Osteoblast (primary cell): Measurements from ENCODE around the gene TMEM14B. TPM values are rescaled to one million over a fixed set of nuclear protein-coding genes. Genes with fewer than 3 reads are reported as not detected.

Experiments used
- DNase-seq: peaks from one replicate; pipeline ENCODE4 v3.0.0; 2011; ENCODE audit warnings: low spot score, mixed read lengths; ENCODE audit not compliant: insufficient read length; ENCODE audit errors: missing footprints
- H2AFZ ChIP-seq: 2 replicates; pipeline ENCODE4 v1.6.0; 2011; ENCODE audit warnings: mild to moderate bottlenecking, low read length
- H3K27ac ChIP-seq: 2 replicates; pipeline ENCODE4 v1.5.1; 2011; ENCODE audit warnings: mild to moderate bottlenecking, low read depth, low read length, moderate library complexity
- H3K27me3 ChIP-seq: 2 replicates; pipeline ENCODE4 v1.6.0; 2012; ENCODE audit warnings: mild to moderate bottlenecking, control low read depth, inconsistent platforms, low read length, moderate library complexity; ENCODE audit not compliant: insufficient read depth
- H3K36me3 ChIP-seq: 2 replicates; pipeline ENCODE4 v1.5.1; 2011; ENCODE audit warnings: mild to moderate bottlenecking, low read length, control low read depth, moderate library complexity; ENCODE audit not compliant: insufficient read depth
- H3K4me1 ChIP-seq: 2 replicates; pipeline ENCODE4 v1.5.1; 2011; ENCODE audit warnings: mild to moderate bottlenecking, low read length, control low read depth, moderate library complexity; ENCODE audit not compliant: insufficient read depth
- H3K4me2 ChIP-seq: 2 replicates; pipeline ENCODE4 v1.6.0; 2011; ENCODE audit warnings: mild to moderate bottlenecking, low read length; ENCODE audit not compliant: insufficient read depth
- H3K4me3 ChIP-seq: fragments of 200-600 bp; sonication (generic); 3 replicates; pipeline ENCODE4 v1.5.1; 2012; ENCODE audit warnings: mild to moderate bottlenecking, low read length, inconsistent platforms; ENCODE audit not compliant: insufficient read depth
- H3K79me2 ChIP-seq: 2 replicates; pipeline ENCODE4 v1.6.0; 2012; ENCODE audit warnings: mild to moderate bottlenecking, low read length, control low read depth, inconsistent platforms; ENCODE audit not compliant: insufficient read depth
- H3K9me3 ChIP-seq: 2 replicates; pipeline ENCODE4 v1.5.1; 2011; ENCODE audit warnings: low read depth, low read length, control low read depth
- H4K20me1 ChIP-seq: 2 replicates; pipeline ENCODE4 v1.6.0; 2012; ENCODE audit warnings: mild to moderate bottlenecking, low read length, control low read depth; ENCODE audit not compliant: insufficient read depth
- CTCF ChIP-seq: IDR thresholded peaks from 2 replicates; pipeline ENCODE4 v1.5.1; 2011; ENCODE audit warnings: mild to moderate bottlenecking, low read depth, low read length, moderate library complexity; ENCODE audit errors: extremely low read depth
- total RNA-seq: library from RNA; depleted of rRNA; stranded (reverse); fragments of >200 nt; gene quantifications from 2 replicates; pipeline ENCODE4 v1.2.3, GENCODE V29; 2012

The TMEM14B gene
- total RNA-seq, 1 donor, result 64.1 TPM

- Histone ChIP-seq H3K36me3 (peaks cover 17% of the 10 kb centered on the region), H3K27ac (peak within 1 kb of the TSS; percentile 86), H3K4me3 (peak within 1 kb of the TSS; percentile 92), H3K4me1 (peaks cover 15% of the 10 kb centered on the region), H2AFZ (peak within 1 kb of the TSS; percentile 98), H4K20me1 (no peaks in the 10 kb centered on the region), H3K79me2 (peaks cover 39% of the 10 kb centered on the region), H3K9me3 (no peaks in the 10 kb centered on the region), H3K27me3 (no peaks in the 10 kb centered on the region), H3K4me2 (peak within 1 kb of the TSS; percentile 99)
- TF ChIP-seq CTCF, result no peak
- DNase-seq, result peak; percentile 99
Measured at GRCh38 chr6:10722820-10723566, 24.6 kb upstream of the TMEM14B start, which contains the start of gene TMEM14C. TSS of gene TMEM14C (plus strand) at chr6:10723070. CDS start at chr6:10724614, 1,544 bp downstream.

DNA sequence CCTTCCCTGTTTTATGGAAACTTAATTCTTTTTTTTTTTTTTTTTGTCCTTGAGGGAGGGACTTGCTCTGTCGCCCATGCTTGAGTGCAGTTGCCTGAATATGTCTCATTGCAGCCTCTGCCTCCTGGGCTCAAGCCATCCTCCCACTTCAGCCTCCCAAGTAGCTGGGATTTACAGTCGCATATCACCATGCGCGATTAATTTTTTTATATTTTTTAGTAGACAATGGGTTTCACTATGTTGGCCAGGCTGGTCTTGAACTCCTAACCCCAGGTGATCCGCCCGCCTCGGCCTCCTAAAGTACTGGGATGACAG lies 24.1 kb upstream of the TMEM14B start:
- Histone ChIP-seq H3K79me2 (peaks cover 43% of the 10 kb centered on the region), H2AFZ (peak overlapping the region; percentile 98), H3K36me3 (peaks cover 20% of the 10 kb centered on the region), H3K27ac (peak overlapping the region; percentile 86), H3K27me3 (no peaks in the 10 kb centered on the region), H3K4me1 (peaks cover 15% of the 10 kb centered on the region), H4K20me1 (no peaks in the 10 kb centered on the region), H3K9me3 (no peaks in the 10 kb centered on the region), H3K4me2 (peak overlapping the region; percentile 99), H3K4me3 (peak overlapping the region; percentile 92)
- no peak for TF ChIP-seq CTCF
- no peak for DNase-seq

DNA sequence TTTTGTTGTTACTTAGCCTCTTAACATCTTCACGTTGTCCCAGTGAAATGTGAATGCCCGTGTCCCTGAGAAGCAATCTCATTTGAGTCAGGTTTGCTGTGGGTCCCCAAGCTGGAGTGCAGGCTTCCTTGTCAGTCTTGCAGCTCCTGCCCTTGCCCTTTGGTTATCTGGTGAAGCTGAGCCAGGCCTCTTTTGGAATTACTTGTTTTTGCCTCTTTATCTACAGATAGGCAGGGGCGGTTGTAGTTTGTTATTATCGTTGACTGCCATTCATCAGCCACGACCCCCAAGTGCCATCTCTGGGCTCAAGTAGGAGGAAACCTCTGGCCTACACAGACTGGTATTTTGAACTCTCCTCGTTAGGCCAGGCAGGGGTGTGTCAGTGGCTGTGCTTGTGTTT lies 22.6 kb upstream of the TMEM14B start:
- no peak for TF ChIP-seq CTCF
- Histone ChIP-seq H4K20me1 (no peaks in the 10 kb centered on the region), H3K79me2 (peaks cover 43% of the 10 kb centered on the region), H3K9me3 (no peaks in the 10 kb centered on the region), H3K4me1 (peaks cover 15% of the 10 kb centered on the region), H3K36me3 (peaks cover 30% of the 10 kb centered on the region), H2AFZ (no peak overlapping the region), H3K27me3 (no peaks in the 10 kb centered on the region), H3K4me3 (no peak overlapping the region), H3K4me2 (no peak overlapping the region), H3K27ac (no peak overlapping the region)
- DNase-seq, result no peak

- no peak overlapping the region for H2AFZ ChIP-seq
- TF ChIP-seq CTCF, result no peak
- no peaks in the 10 kb centered on the region for H4K20me1 ChIP-seq
- H3K9me3 ChIP-seq, result no peaks in the 10 kb centered on the region
- H3K27ac ChIP-seq, result no peak overlapping the region
- H3K4me2 ChIP-seq, result no peak overlapping the region
- H3K79me2 ChIP-seq, result peaks cover 43% of the 10 kb centered on the region
- peaks cover 36% of the 10 kb centered on the region for H3K36me3 ChIP-seq
- no peaks in the 10 kb centered on the region for H3K27me3 ChIP-seq
- H3K4me1 ChIP-seq, result peaks cover 15% of the 10 kb centered on the region
- no peak overlapping the region for H3K4me3 ChIP-seq
- DNase-seq, result no peak
Measured at GRCh38 chr6:10725716-10726115, 21.9 kb upstream of the TMEM14B start.
